Lower leg skin (tissue), 4 donors: Measurements from ENCODE around the gene HMCN2. TPM values are rescaled to one million over a fixed set of nuclear protein-coding genes. Genes with fewer than 3 reads are reported as not detected.

ENCODE experiments used
- DNase-seq, 2 donors: peaks; one replicate each; pipeline ENCODE4 v3.0.0-alpha.2; 2019; ENCODE audit warnings: low spot score in 2 of 2
- H3K4me3 ChIP-seq: fragments of 200-600 bp; sonication (generic); 2 replicates; pipeline ENCODE4 v1.5.1; 2017; ENCODE audit warnings: mild to moderate bottlenecking, low read depth; ENCODE audit not compliant: poor library complexity, severe bottlenecking
- POLR2A ChIP-seq, 2 donors: fragments of 450-650 bp; IDR thresholded peaks; one replicate each; pipeline ENCODE4 v1.6.1; 2016 to 2017; ENCODE audit warnings: antibody characterized with exemption in 2 of 2, mild to moderate bottlenecking in 1 of 2, moderate library complexity in 1 of 2
- WGBS, 2 donors: methylation state at CpG; one replicate each; pipeline ENCODE4 v1.1.5; 2018; 5-methylcytosine and 5-hydroxymethylcytosine counted together
- intact Hi-C: fragments of 100-400 bp; cut with DNase I; formaldehyde crosslinking; loops from one replicate; pipeline ENCODE4 v1.15.0; 2023; ENCODE audit warnings: low total_unique reads
- total RNA-seq, 4 donors: library from RNA; depleted of rRNA; stranded (reverse); fragments of >200 nt; gene quantifications; one replicate each; pipeline ENCODE4 v1.1.0, GENCODE V29; 2016
- TF ChIP-seq, protein P1 (sequence below), 3 donors: fragments of 450-650 bp; IDR thresholded peaks; one replicate each; pipeline ENCODE4 v1.5.1; 2016; ENCODE audit warnings: antibody characterized with exemption in 3 of 3, mild to moderate bottlenecking in 3 of 3, moderate library complexity in 2 of 3

Gene HMCN2
- total RNA-seq, 4 donors from 2014 or later = 1.9 to 4.3 (median 3.0) TPM

DNA sequence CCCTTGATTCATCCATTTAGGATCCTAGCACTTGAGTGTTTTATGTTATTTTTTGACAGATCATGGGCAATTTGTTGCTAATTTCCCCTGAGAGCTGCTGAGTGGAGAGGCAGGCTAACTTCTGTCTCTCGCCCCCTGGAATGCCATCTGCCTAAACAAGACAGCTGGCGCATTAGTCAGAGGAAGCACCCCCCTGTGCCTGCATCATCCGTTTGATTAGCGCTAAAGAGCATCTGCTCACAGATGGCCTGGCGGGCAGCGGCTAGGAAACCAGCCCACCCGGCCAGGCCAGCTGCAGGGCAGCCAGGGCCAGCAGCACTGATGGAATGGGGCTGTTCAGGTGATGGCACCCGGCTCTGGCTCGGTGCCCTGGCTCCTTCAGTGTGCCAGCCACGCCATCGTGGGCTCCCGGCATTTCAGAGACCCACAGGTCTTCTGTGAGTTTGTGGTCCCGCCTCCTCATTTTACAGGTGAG, 156.3 kb downstream of the HMCN2 start:
- intact Hi-C loops = no loop called here
- no peak overlapping the region for H3K4me3 ChIP-seq
- DNase-seq = no peak
- TF ChIP-seq POLR2A (IDR thresholded peaks at IDR 0.05) = no peak
- TF ChIP-seq, protein P1, sequence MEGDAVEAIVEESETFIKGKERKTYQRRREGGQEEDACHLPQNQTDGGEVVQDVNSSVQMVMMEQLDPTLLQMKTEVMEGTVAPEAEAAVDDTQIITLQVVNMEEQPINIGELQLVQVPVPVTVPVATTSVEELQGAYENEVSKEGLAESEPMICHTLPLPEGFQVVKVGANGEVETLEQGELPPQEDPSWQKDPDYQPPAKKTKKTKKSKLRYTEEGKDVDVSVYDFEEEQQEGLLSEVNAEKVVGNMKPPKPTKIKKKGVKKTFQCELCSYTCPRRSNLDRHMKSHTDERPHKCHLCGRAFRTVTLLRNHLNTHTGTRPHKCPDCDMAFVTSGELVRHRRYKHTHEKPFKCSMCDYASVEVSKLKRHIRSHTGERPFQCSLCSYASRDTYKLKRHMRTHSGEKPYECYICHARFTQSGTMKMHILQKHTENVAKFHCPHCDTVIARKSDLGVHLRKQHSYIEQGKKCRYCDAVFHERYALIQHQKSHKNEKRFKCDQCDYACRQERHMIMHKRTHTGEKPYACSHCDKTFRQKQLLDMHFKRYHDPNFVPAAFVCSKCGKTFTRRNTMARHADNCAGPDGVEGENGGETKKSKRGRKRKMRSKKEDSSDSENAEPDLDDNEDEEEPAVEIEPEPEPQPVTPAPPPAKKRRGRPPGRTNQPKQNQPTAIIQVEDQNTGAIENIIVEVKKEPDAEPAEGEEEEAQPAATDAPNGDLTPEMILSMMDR (IDR thresholded peaks at IDR 0.05) = no peak
- 47 to 55% methylated on average over 10 to 12 of the region's 13 CpGs for WGBS, 2 donors

DNA sequence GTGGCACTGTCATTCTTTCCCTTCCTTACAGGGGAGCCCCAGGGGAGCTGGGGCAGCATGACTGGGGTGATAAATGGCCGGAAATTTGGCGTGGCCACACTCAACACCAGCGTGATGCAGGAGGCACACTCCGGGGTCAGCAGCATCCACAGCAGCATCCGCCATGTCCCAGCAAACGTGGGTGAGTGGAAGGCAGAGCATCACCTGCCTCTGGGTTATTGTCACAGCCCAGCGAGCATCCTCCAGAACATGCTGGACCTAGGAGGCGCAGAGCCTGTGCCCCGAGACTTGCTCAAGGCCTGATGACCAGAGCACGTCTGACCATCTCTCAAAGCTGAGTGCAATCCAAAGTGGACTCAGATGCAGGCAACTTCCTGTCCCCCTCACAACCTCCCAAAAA, 157.0 kb downstream of the HMCN2 start:
- DNase-seq = no peak
- WGBS, 2 donors = 85 to 88% methylated on average over 5 to 8 of the region's 10 CpGs
- H3K4me3 ChIP-seq = no peak overlapping the region
- TF ChIP-seq, protein P1 (IDR thresholded peaks at IDR 0.05) = no peak
- intact Hi-C loops = no loop called here

GRCh38 chr9:130423272-130423671, 157.7 kb downstream of the HMCN2 start:
- H3K4me3 ChIP-seq = no peak overlapping the region
- no peak for DNase-seq
- intact Hi-C loops = no loop called here
- 57 to 65% methylated on average over 5 to 8 of the region's 8 CpGs for WGBS, 2 donors
- TF ChIP-seq POLR2A (IDR thresholded peaks at IDR 0.05) = no peak
- TF ChIP-seq, protein P1 (IDR thresholded peaks at IDR 0.05) = no peak

GRCh38 chr9:130424595-130425454, 159.3 kb downstream of the HMCN2 start:
- no peak for DNase-seq
- TF ChIP-seq, protein P1 (IDR thresholded peaks at IDR 0.05) = no peak
- no peak overlapping the region for H3K4me3 ChIP-seq
- WGBS, 2 donors = 92% methylated on average over 21 to 23 of the region's 24 CpGs
- intact Hi-C loops = no loop called here

DNA sequence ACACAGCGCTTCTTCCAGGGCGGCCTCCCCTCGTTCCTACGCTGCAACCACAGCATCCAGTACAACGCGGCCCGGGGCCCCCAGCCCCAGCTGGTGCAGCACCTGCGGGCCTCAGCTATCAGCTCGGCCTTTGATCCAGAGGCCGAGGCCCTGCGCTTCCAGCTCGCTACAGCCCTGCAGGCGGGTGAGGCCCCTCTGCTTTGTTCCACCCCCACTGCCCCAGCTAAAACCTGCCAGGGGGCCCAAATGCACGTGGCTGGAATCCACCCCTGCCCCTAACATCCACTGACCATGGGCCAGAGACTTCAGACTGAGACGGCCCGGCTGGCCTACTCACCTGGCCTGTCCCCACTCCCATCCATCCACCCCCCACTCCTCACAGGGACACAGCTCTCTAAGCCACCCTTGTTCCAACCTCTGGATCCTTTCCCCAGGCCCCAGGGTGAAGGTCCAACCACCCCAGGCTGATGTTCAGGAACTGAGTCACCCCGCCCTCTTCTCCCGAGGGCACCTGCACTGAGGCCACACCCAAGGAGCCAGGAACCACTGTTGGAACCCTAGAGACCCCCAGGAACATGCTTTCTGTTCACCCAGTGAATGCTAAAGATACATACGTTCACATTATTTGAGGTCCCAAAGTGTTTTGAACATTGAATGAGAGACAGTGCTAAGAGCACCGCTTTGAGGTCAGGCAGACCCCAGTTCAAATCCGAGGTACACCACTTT, 160.3 kb downstream of the HMCN2 start:
- WGBS, 2 donors = 82 to 84% methylated on average over 19 to 21 of the region's 21 CpGs
- intact Hi-C loops = no loop called here
- no peak for DNase-seq
- no peak for TF ChIP-seq POLR2A (IDR thresholded peaks at IDR 0.05)
- TF ChIP-seq, protein P1 (IDR thresholded peaks at IDR 0.05) = no peak
- no peak overlapping the region for H3K4me3 ChIP-seq
